Smooth muscle cell (in vitro differentiated cells): ENCODE results near the gene CHD9. TPM values are rescaled to one million over a fixed set of nuclear protein-coding genes. Genes with fewer than 3 reads are reported as not detected.
A peak's percentile ranks its signal among the peaks of the same experiment; 100 is the strongest.

Experiments used
- DNase-seq: peaks from one replicate; lab custom pipeline; 2025; ENCODE audit not compliant: unreplicated experiment; lab: John Stamatoyannopoulos, UW
- H2AFZ ChIP-seq: fragments of 200-600 bp; sonication (generic); 2 replicates; pipeline ENCODE4 v1.6.0; 2016; ENCODE audit warnings: antibody characterized with exemption, low read depth, mild to moderate bottlenecking
- H3F3A ChIP-seq: fragments of 200-600 bp; sonication (generic); 2 replicates; pipeline ENCODE4 v1.6.0; 2017; ENCODE audit warnings: antibody characterized with exemption, low read depth
- H3K27ac ChIP-seq: fragments of 200-600 bp; sonication (generic); 2 replicates; pipeline ENCODE4 v1.5.1; 2016; ENCODE audit warnings: low read depth, mild to moderate bottlenecking
- H3K27me3 ChIP-seq: fragments of 200-600 bp; sonication (generic); 2 replicates; pipeline ENCODE4 v1.6.1; 2016; ENCODE audit warnings: low read depth, mild to moderate bottlenecking
- H3K36me3 ChIP-seq: fragments of 200-600 bp; sonication (generic); 2 replicates; pipeline ENCODE4 v1.5.1; 2016; ENCODE audit warnings: low read depth
- H3K4me1 ChIP-seq: fragments of 200-600 bp; sonication (generic); 2 replicates; pipeline ENCODE4 v1.5.1; 2016; ENCODE audit warnings: low read depth
- H3K4me2 ChIP-seq: fragments of 200-600 bp; sonication (generic); 2 replicates; pipeline ENCODE4 v1.6.0; 2016; ENCODE audit warnings: mild to moderate bottlenecking
- H3K4me3 ChIP-seq: fragments of 200-600 bp; sonication (generic); 2 replicates; pipeline ENCODE4 v1.5.1; 2016; ENCODE audit warnings: mild to moderate bottlenecking
- H3K79me2 ChIP-seq: fragments of 200-600 bp; sonication (generic); 2 replicates; pipeline ENCODE4 v1.6.0; 2016; ENCODE audit warnings: low read depth, mild to moderate bottlenecking
- H3K9ac ChIP-seq: fragments of 200-600 bp; sonication (generic); 2 replicates; pipeline ENCODE4 v1.6.0; 2016; ENCODE audit warnings: low read depth
- H3K9me3 ChIP-seq: fragments of 200-600 bp; sonication (generic); replicated peaks from 2 replicates; pipeline ENCODE4 v1.5.1; 2016; ENCODE audit warnings: low read depth
- H4K20me1 ChIP-seq: fragments of 200-600 bp; sonication (generic); 2 replicates; pipeline ENCODE4 v1.6.0; 2016; ENCODE audit warnings: low read depth
- CTCF ChIP-seq: fragments of 200-600 bp; sonication (generic); IDR thresholded peaks from 2 replicates; pipeline ENCODE4 v1.5.1; 2017; ENCODE audit warnings: borderline replicate concordance, mild to moderate bottlenecking, antibody characterized with exemption; ENCODE audit not compliant: insufficient read depth, poor library complexity, severe bottlenecking
- WGBS: methylation state at CpG from one replicate; pipeline ENCODE4 v1.1.7; 2016; ENCODE audit warnings: low lambda C conversion rate; 5-methylcytosine and 5-hydroxymethylcytosine counted together
- polyA plus RNA-seq: library from polyadenylated mRNA; unstranded; fragments of >200 nt; fragmentation: Nextera tagmentation; extraction: Ambion mirVana; gene quantifications from 2 replicates; pipeline ENCODE4 v1.2.1, GENCODE V29; 2016
- total RNA-seq: library from RNA; depleted of rRNA; stranded (reverse); fragments of >200 nt; gene quantifications from 2 replicates; pipeline ENCODE4 v1.2.3, GENCODE V29; 2014

The CHD9 gene
- total and polyA plus RNA-seq, 2 experiments from 2014 or later, result 43.7 to 117 TPM

- no peak overlapping the region for H3K9ac ChIP-seq
- DNase-seq, result no peak
- H3K4me3 ChIP-seq, result no peak overlapping the region
- H3K79me2 ChIP-seq, result peaks cover 72% of the 10 kb centered on the region
- H3K27ac ChIP-seq, result peak overlapping the region; percentile 52
- no peaks in the 10 kb centered on the region for H3K27me3 ChIP-seq
- H3K36me3 ChIP-seq, result no peaks in the 10 kb centered on the region
- no peaks in the 10 kb centered on the region for H4K20me1 ChIP-seq
- no peak overlapping the region for H3K4me2 ChIP-seq
- H3K4me1 ChIP-seq, result no peaks in the 10 kb centered on the region
- no peak overlapping the region for H2AFZ ChIP-seq
- no peaks in the 10 kb centered on the region for H3K9me3 ChIP-seq
- 63% methylated on average over 6 of the region's 6 CpGs for WGBS
- H3F3A ChIP-seq, result peaks cover 4% of the 10 kb centered on the region
- no peak for TF ChIP-seq CTCF
These were observed 10.8 kb downstream of the CHD9 start for GRCh38 chr16:53065461-53066061.

- H3K79me2 ChIP-seq, result peaks cover 69% of the 10 kb centered on the region
- DNase-seq, result no peak
- H3K9ac ChIP-seq, result no peak overlapping the region
- no peaks in the 10 kb centered on the region for H4K20me1 ChIP-seq
- WGBS, result 91% methylated on average over 2 of the region's 2 CpGs
- H3K4me3 ChIP-seq, result no peak overlapping the region
- no peaks in the 10 kb centered on the region for H3K27me3 ChIP-seq
- no peaks in the 10 kb centered on the region for H3K36me3 ChIP-seq
- no peak for TF ChIP-seq CTCF
- H3F3A ChIP-seq, result peaks cover 4% of the 10 kb centered on the region
- peaks cover 6% of the 10 kb centered on the region for H3K4me1 ChIP-seq
- H3K4me2 ChIP-seq, result no peak overlapping the region
- H2AFZ ChIP-seq, result no peak overlapping the region
- no peak overlapping the region for H3K27ac ChIP-seq
- no peaks in the 10 kb centered on the region for H3K9me3 ChIP-seq
These were observed 12.9 kb downstream of the CHD9 start for GRCh38 chr16:53067675-53068074.

GRCh38 chr16:53068423-53068833 is 13.6 kb downstream of the CHD9 start:
- H3K4me2 ChIP-seq, result no peak overlapping the region
- no peak for DNase-seq
- no peak overlapping the region for H2AFZ ChIP-seq
- no peak overlapping the region for H3K27ac ChIP-seq
- WGBS, result 94% methylated on average over 4 of the region's 4 CpGs
- no peak overlapping the region for H3K9ac ChIP-seq
- no peak for TF ChIP-seq CTCF
- H3K27me3 ChIP-seq, result no peaks in the 10 kb centered on the region
- peaks cover 71% of the 10 kb centered on the region for H3K79me2 ChIP-seq
- H3K9me3 ChIP-seq, result no peaks in the 10 kb centered on the region
- H4K20me1 ChIP-seq, result no peaks in the 10 kb centered on the region
- no peaks in the 10 kb centered on the region for H3K36me3 ChIP-seq
- peaks cover 6% of the 10 kb centered on the region for H3K4me1 ChIP-seq
- peaks cover 4% of the 10 kb centered on the region for H3F3A ChIP-seq
- H3K4me3 ChIP-seq, result no peak overlapping the region

GRCh38 chr16:53069772-53070171 is 15.0 kb downstream of the CHD9 start:
- Histone ChIP-seq H4K20me1 (no peaks in the 10 kb centered on the region), H2AFZ (no peak overlapping the region), H3K9ac (no peak overlapping the region), H3K27ac (no peak overlapping the region), H3K4me2 (no peak overlapping the region), H3K27me3 (no peaks in the 10 kb centered on the region), H3K9me3 (no peaks in the 10 kb centered on the region), H3K4me1 (peaks cover 6% of the 10 kb centered on the region), H3K4me3 (no peak overlapping the region), H3K79me2 (peaks cover 82% of the 10 kb centered on the region), H3F3A (peaks cover 4% of the 10 kb centered on the region), H3K36me3 (no peaks in the 10 kb centered on the region)
- no peak for TF ChIP-seq CTCF
- no peak for DNase-seq
- 95% methylated on average over 2 of the region's 2 CpGs for WGBS
